Endothelial cell of umbilical vein (primary cell): ENCODE measurements around the gene PPM1F.

ENCODE experiments used
- FOS ChIP-seq: IDR thresholded peaks from 2 replicates; pipeline ENCODE4 v1.6.1; 2011; ENCODE audit warnings: mild to moderate bottlenecking, low read length, moderate library complexity, borderline replicate concordance; ENCODE audit not compliant: insufficient read depth
- TF ChIP-seq, protein P1 (sequence below), 2 donors: IDR thresholded peaks; 1 replicate in 1 of 2; 2 replicates in 1 of 2; pipeline ENCODE4 v1.5.1; 2011; ENCODE audit warnings: low read length in 2 of 2, mild to moderate bottlenecking in 2 of 2, moderate library complexity in 2 of 2, control low read depth in 1 of 2, inconsistent platforms in 1 of 2, low read depth in 1 of 2; ENCODE audit not compliant: insufficient read depth in 1 of 2; ENCODE audit errors: extremely low read depth in 1 of 2
- TF ChIP-seq, protein P2 (sequence below): IDR thresholded peaks from 2 replicates; pipeline ENCODE4 v1.6.1; 2011; ENCODE audit not compliant: insufficient read depth, insufficient read length

DNA sequence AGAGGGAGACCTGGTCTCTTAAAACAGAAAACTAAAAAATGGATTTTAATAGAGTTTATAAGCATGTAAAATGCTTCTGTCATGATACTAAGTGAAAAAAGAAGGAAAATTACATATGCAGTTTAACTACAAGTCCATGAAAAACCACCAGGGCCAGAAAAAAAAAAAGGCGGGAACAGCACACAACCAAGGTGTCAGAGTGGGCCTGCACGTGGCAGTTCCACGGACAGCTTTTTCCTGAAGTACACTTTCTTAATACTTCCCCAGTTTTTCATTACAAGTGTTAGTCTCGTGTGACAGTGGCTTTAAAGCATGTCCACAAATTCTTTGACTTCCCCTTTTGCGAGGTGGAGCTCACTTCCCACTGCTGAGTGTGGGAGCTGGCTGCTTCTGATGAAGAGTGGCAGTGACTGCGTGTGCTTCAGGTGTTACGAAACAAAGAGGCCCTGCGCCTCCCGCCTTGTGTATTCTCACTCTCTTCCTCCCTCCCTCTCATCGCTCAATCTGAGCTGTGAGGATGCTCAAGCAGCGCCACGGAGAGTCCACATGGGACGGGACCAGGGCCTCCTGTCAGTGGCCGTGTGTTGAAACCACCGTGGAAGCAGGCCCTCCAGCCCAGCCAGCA is 16.4 kb downstream of the PPM1F start:
- no peak for TF ChIP-seq FOS
- TF ChIP-seq, protein P1, sequence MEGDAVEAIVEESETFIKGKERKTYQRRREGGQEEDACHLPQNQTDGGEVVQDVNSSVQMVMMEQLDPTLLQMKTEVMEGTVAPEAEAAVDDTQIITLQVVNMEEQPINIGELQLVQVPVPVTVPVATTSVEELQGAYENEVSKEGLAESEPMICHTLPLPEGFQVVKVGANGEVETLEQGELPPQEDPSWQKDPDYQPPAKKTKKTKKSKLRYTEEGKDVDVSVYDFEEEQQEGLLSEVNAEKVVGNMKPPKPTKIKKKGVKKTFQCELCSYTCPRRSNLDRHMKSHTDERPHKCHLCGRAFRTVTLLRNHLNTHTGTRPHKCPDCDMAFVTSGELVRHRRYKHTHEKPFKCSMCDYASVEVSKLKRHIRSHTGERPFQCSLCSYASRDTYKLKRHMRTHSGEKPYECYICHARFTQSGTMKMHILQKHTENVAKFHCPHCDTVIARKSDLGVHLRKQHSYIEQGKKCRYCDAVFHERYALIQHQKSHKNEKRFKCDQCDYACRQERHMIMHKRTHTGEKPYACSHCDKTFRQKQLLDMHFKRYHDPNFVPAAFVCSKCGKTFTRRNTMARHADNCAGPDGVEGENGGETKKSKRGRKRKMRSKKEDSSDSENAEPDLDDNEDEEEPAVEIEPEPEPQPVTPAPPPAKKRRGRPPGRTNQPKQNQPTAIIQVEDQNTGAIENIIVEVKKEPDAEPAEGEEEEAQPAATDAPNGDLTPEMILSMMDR (IDR thresholded peaks at IDR 0.05; ENCODE audit: extremely low read depth in 1 of 2, insufficient read depth in 1 of 2, low read depth in 1 of 2, low read length in 2 of 2) = no peak
- TF ChIP-seq, protein P2, sequence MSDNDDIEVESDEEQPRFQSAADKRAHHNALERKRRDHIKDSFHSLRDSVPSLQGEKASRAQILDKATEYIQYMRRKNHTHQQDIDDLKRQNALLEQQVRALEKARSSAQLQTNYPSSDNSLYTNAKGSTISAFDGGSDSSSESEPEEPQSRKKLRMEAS = no peak
